T47D (cell line): ENCODE data around the gene GTSE1.

Source experiments
- DNase-seq, 2 experiments: peaks; one replicate each; pipeline versions ENCODE4 v3.0.0 to v3.0.0-alpha.2; 2011 to 2012; ENCODE audit warnings: low read depth in 1 of 2, low spot score in 1 of 2
- JUND ChIP-seq: IDR thresholded peaks from 2 replicates; pipeline ENCODE4 v1.6.1; 2012; ENCODE audit warnings: low read depth
- in situ Hi-C: cut with HindIII; loops from 2 replicates; pipeline ENCODE4 v1.10.0; 2016; ENCODE audit warnings: low sequenced_read_pairs, low pct_unique_long_range_greater_than_20kb

GTSE1 gene

GRCh38 chr22:46331496-46331895 lies 34.8 kb downstream of the GTSE1 start:
- in situ Hi-C loops = no loop called here
- TF ChIP-seq JUND = no peak

GRCh38 chr22:46335201-46336118 lies 38.8 kb downstream of the GTSE1 start, which contains the start of gene TRMU:
TSS of gene TRMU (plus strand) at chr22:46335714. CDS start at chr22:46335765, 51 bp downstream.
- peak; percentile 81 to 87 for DNase-seq
- no peak for TF ChIP-seq JUND
- in situ Hi-C loops = no loop called here

More at GRCh38 chr22:46331496-46331895, 34.8 kb downstream of the GTSE1 start:
- no peak for DNase-seq

- no peak for DNase-seq
- in situ Hi-C loops = no loop called here
- no peak for TF ChIP-seq JUND
Measured at GRCh38 chr22:46336119-46337078, 39.7 kb downstream of the GTSE1 start.

GRCh38 chr22:46337870-46338269 lies 41.2 kb downstream of the GTSE1 start:
- no peak for DNase-seq
- in situ Hi-C loops = no loop called here
- no peak for TF ChIP-seq JUND

GRCh38 chr22:46338636-46339035 lies 42.0 kb downstream of the GTSE1 start:
- in situ Hi-C loops = no loop called here
- no peak for DNase-seq
- TF ChIP-seq JUND = no peak

GRCh38 chr22:46339956-46340355 lies 43.3 kb downstream of the GTSE1 start:
- no peak for DNase-seq
- in situ Hi-C loops = no loop called here

GRCh38 chr22:46340676-46341075 lies 44.0 kb downstream of the GTSE1 start:
- no peak for TF ChIP-seq JUND
- no peak for DNase-seq
- in situ Hi-C loops = no loop called here

More at GRCh38 chr22:46339956-46340355, 43.3 kb downstream of the GTSE1 start:
- no peak for TF ChIP-seq JUND

- no peak for TF ChIP-seq JUND
- in situ Hi-C loops = no loop called here
- no peak for DNase-seq
Measured at GRCh38 chr22:46346680-46347405, 50.2 kb downstream of the GTSE1 start.

GRCh38 chr22:46347646-46348045 lies 51.0 kb downstream of the GTSE1 start:
- DNase-seq = no peak
- in situ Hi-C loops = no loop called here
- TF ChIP-seq JUND = no peak

- DNase-seq = no peak
- no peak for TF ChIP-seq JUND
- in situ Hi-C loops = no loop called here
Measured at GRCh38 chr22:46348099-46348695, 51.5 kb downstream of the GTSE1 start.

GRCh38 chr22:46349238-46349637 lies 52.6 kb downstream of the GTSE1 start:
- DNase-seq = no peak
- no peak for TF ChIP-seq JUND
- in situ Hi-C loops = no loop called here

- in situ Hi-C loops = no loop called here
- TF ChIP-seq JUND = no peak
- no peak for DNase-seq
Measured at GRCh38 chr22:46349681-46350080, 53.0 kb downstream of the GTSE1 start.
